IMR-90 (cell line): Measurements from ENCODE around the gene LZTFL1. TPM values are rescaled to one million over a fixed set of nuclear protein-coding genes. Genes with fewer than 3 reads are reported as not detected.

ENCODE experiments used
- ATAC-seq: fragments of 200-7000 bp; cut with Tn5 transposase; 2 replicates; pipeline ENCODE4 v1.9.1; 2020; ENCODE audit warnings: low read depth, mild to moderate bottlenecking, moderate library complexity
- BruUV-seq: library from RNA; stranded (reverse); fragments of 400-500 nt; replicated peaks from 2 replicates; lab custom pipeline; 2021; lab: Mats Ljungman, UMichigan
- CTCF ChIA-PET: fragments of 300-600 bp; formaldehyde crosslinking; extraction: SDS; loops from one replicate; lab custom pipeline; 2021; ENCODE audit warnings: antibody characterized with exemption; lab: Yijun Ruan, JAX
- POLR2A ChIA-PET: fragments of 300-600 bp; sonication (Branson Sonifier 250); formaldehyde crosslinking; loops from one replicate; lab custom pipeline; 2022; ENCODE audit warnings: antibody characterized with exemption; ENCODE audit not compliant: unreplicated experiment; lab: Charles Lee
- DNase-seq: peaks from one replicate; pipeline ENCODE4 v3.0.0; 2013
- H2AFZ ChIP-seq: replicated peaks from 2 replicates; pipeline ENCODE3; 2013; ENCODE audit warnings: low read length, mild to moderate bottlenecking; ENCODE audit not compliant: poor library complexity
- H2AK5ac ChIP-seq: 2 replicates; pipeline ENCODE4 v1.6.1; 2013; ENCODE audit warnings: low read depth, low read length, inconsistent platforms
- H2AK9ac ChIP-seq: replicated peaks from 2 replicates; pipeline ENCODE3; 2013; ENCODE audit warnings: mild to moderate bottlenecking, low read depth, low read length, moderate library complexity; ENCODE audit not compliant: poor library complexity
- H2BK120ac ChIP-seq: 2 replicates; pipeline ENCODE4 v1.6.1; 2013; ENCODE audit warnings: low read depth, low read length, inconsistent platforms
- H2BK15ac ChIP-seq: 3 replicates; pipeline ENCODE4 v1.6.1; 2013; ENCODE audit warnings: low read depth, low read length, inconsistent platforms
- H2BK20ac ChIP-seq: 2 replicates; pipeline ENCODE4 v1.6.1; 2013; ENCODE audit warnings: low read depth, mild to moderate bottlenecking, inconsistent platforms, low read length, moderate library complexity
- H2BK5ac ChIP-seq: 2 replicates; pipeline ENCODE4 v1.6.1; 2013; ENCODE audit warnings: mild to moderate bottlenecking, low read depth, low read length, inconsistent platforms; ENCODE audit not compliant: poor library complexity, severe bottlenecking
- H3K14ac ChIP-seq: replicated peaks from 2 replicates; pipeline ENCODE4 v1.6.1; 2013; ENCODE audit warnings: low read depth, low read length, inconsistent platforms
- H3K18ac ChIP-seq: 2 replicates; pipeline ENCODE4 v1.6.1; 2013; ENCODE audit warnings: low read depth, low read length, control low read depth
- H3K23ac ChIP-seq: 2 replicates; pipeline ENCODE4 v1.6.1; 2013; ENCODE audit warnings: low read depth, low read length, inconsistent platforms
- H3K27ac ChIP-seq: 2 replicates; pipeline ENCODE4 v1.5.1; 2013; ENCODE audit warnings: mild to moderate bottlenecking, control low read depth, low read length; ENCODE audit not compliant: insufficient read depth
- H3K27me3 ChIP-seq: 2 replicates; pipeline ENCODE4 v1.6.1; 2013; ENCODE audit warnings: low read length; ENCODE audit not compliant: control insufficient read depth, insufficient read depth
- H3K36me3 ChIP-seq: 2 replicates; pipeline ENCODE4 v1.6.1; 2013; ENCODE audit warnings: low read length, mixed read lengths; ENCODE audit not compliant: control insufficient read depth, insufficient read depth
- H3K4ac ChIP-seq: 2 replicates; pipeline ENCODE4 v1.6.1; 2013; ENCODE audit warnings: low read depth, low read length, inconsistent platforms
- H3K4me1 ChIP-seq: 2 replicates; pipeline ENCODE4 v1.6.1; 2013; ENCODE audit warnings: low read length, mixed read lengths; ENCODE audit not compliant: control insufficient read depth, insufficient read depth
- H3K4me2 ChIP-seq: 2 replicates; pipeline ENCODE4 v1.6.1; 2013; ENCODE audit warnings: low read depth, mild to moderate bottlenecking, control low read depth, low read length, moderate library complexity
- H3K4me3 ChIP-seq: 2 replicates; pipeline ENCODE4 v1.5.1; 2013; ENCODE audit warnings: low read depth, mild to moderate bottlenecking, control low read depth, low read length, moderate library complexity; ENCODE audit not compliant: insufficient read depth
- H3K56ac ChIP-seq: 2 replicates; pipeline ENCODE4 v1.6.1; 2013; ENCODE audit warnings: low read length, inconsistent platforms; ENCODE audit not compliant: insufficient read depth; ENCODE audit errors: extremely low read depth
- H3K79me1 ChIP-seq, 2 experiments: 2 replicates each; pipeline ENCODE4 v1.6.1; 2013; ENCODE audit warnings: low read length in 2 of 2, inconsistent platforms in 1 of 2, low read depth in 1 of 2
- H3K9ac ChIP-seq: 2 replicates; pipeline ENCODE4 v1.6.1; 2013; ENCODE audit warnings: low read depth, low read length, control low read depth
- H3K9me1 ChIP-seq: 2 replicates; pipeline ENCODE4 v1.6.1; 2013; ENCODE audit warnings: low read length, inconsistent platforms; ENCODE audit not compliant: insufficient read depth
- H3K9me3 ChIP-seq: 2 replicates; pipeline ENCODE4 v1.6.1; 2013; ENCODE audit warnings: low read length; ENCODE audit not compliant: control insufficient read depth, insufficient read depth
- H4K20me1 ChIP-seq: 2 replicates; pipeline ENCODE4 v1.6.1; 2013; ENCODE audit warnings: low read length, inconsistent platforms; ENCODE audit not compliant: insufficient read depth
- H4K5ac ChIP-seq: 2 replicates; pipeline ENCODE4 v1.6.1; 2013; ENCODE audit warnings: mild to moderate bottlenecking, low read depth, low read length, control low read depth
- H4K8ac ChIP-seq, 2 experiments: 2 replicates each; pipeline ENCODE4 v1.6.1; 2013; ENCODE audit warnings: low read depth in 2 of 2, low read length in 2 of 2, control low read depth in 1 of 2, inconsistent platforms in 1 of 2
- H4K91ac ChIP-seq: 2 replicates; pipeline ENCODE4 v1.6.1; 2013; ENCODE audit warnings: low read depth, low read length, inconsistent platforms; ENCODE audit not compliant: insufficient read depth
- BHLHE40 ChIP-seq: fragments of 150-350 bp; IDR thresholded peaks from 2 replicates; pipeline ENCODE4 v1.6.1; 2016; ENCODE audit warnings: mild to moderate bottlenecking, low read depth, low read length
- CHD1 ChIP-seq: IDR thresholded peaks from 2 replicates; pipeline ENCODE4 v1.6.1; 2012; ENCODE audit warnings: low read depth, low read length, improper control_type of control experiment
- MAFK ChIP-seq: IDR thresholded peaks from 2 replicates; pipeline ENCODE4 v1.6.1; 2012; ENCODE audit warnings: low read depth, low read length, improper control_type of control experiment
- MAZ ChIP-seq: IDR thresholded peaks from 2 replicates; pipeline ENCODE4 v1.6.1; 2012; ENCODE audit warnings: low read depth, mild to moderate bottlenecking, low read length, improper control_type of control experiment, moderate library complexity, borderline replicate concordance
- MXI1 ChIP-seq: IDR thresholded peaks from 2 replicates; pipeline ENCODE4 v1.6.1; 2012; ENCODE audit warnings: low read depth, mild to moderate bottlenecking, low read length, moderate library complexity, borderline replicate concordance
- NFE2L2 ChIP-seq: fragments of 150-350 bp; IDR thresholded peaks from 2 replicates; pipeline ENCODE4 v1.6.1; 2016; ENCODE audit warnings: low read depth, mild to moderate bottlenecking, low read length
- POLR2A ChIP-seq: IDR thresholded peaks from 2 replicates; pipeline ENCODE4 v1.6.1; 2012; ENCODE audit warnings: mild to moderate bottlenecking, low read depth, low read length
- RAD21 ChIP-seq: IDR thresholded peaks from 2 replicates; pipeline ENCODE4 v1.6.1; 2012; ENCODE audit warnings: low read length, improper control_type of control experiment
- SMC3 ChIP-seq: fragments of 150-350 bp; IDR thresholded peaks from 2 replicates; pipeline ENCODE4 v1.6.1; 2016; ENCODE audit warnings: low read depth, mild to moderate bottlenecking, antibody characterized with exemption, low read length, moderate library complexity
- WGBS, 2 experiments: methylation state at CpG; one replicate each; pipeline versions ENCODE4 v1.1.5 to v1.1.7; 2013; ENCODE audit warnings: missing lambda C conversion rate in 2 of 2; ENCODE audit not compliant: insufficient read length in 1 of 2; ENCODE audit errors: extremely low coverage in 2 of 2; 5-methylcytosine and 5-hydroxymethylcytosine counted together
- dilution Hi-C: fragments of 300-500 bp; cut with HindIII; formaldehyde crosslinking; loops from one replicate; pipeline ENCODE4 v1.14.3; 2018; ENCODE audit warnings: low sequenced_read_pairs; ENCODE audit not compliant: unreplicated experiment
- in situ Hi-C: fragments of 300-500 bp; cut with MboI; formaldehyde crosslinking; loops from 3 replicates; pipeline ENCODE4 v1.14.3; 2019; ENCODE audit warnings: low sequenced_read_pairs, inconsistent platforms, mixed read lengths
- intact Hi-C: fragments of 100-400 bp; cut with micrococcal nuclease; formaldehyde crosslinking; loops from 2 replicates; pipeline ENCODE4 v1.10.0; 2022
- polyA plus RNA-seq, 3 experiments: library from polyadenylated mRNA; depleted of rRNA; stranded (reverse); fragments of >200 nt; gene quantifications; 2 replicates each; pipeline ENCODE4 v1.2.3, GENCODE V29; 2012; ENCODE audit warnings: low replicate concordance in 1 of 3
- total RNA-seq: library from RNA; depleted of rRNA; stranded (reverse); fragments of >200 nt; gene quantifications from 2 replicates; pipeline ENCODE4 v1.2.3, GENCODE V29; 2012
- TF ChIP-seq, protein P1 (sequence below): fragments of 150-350 bp; IDR thresholded peaks from 2 replicates; pipeline ENCODE4 v1.6.1; 2016; ENCODE audit warnings: low read depth, mild to moderate bottlenecking, low read length, moderate library complexity, borderline replicate concordance

The LZTFL1 gene
- total and polyA plus RNA-seq, 2 of the 4 experiments (the other 2 are of a cell fraction): 10.3 to 10.4 TPM

DNA sequence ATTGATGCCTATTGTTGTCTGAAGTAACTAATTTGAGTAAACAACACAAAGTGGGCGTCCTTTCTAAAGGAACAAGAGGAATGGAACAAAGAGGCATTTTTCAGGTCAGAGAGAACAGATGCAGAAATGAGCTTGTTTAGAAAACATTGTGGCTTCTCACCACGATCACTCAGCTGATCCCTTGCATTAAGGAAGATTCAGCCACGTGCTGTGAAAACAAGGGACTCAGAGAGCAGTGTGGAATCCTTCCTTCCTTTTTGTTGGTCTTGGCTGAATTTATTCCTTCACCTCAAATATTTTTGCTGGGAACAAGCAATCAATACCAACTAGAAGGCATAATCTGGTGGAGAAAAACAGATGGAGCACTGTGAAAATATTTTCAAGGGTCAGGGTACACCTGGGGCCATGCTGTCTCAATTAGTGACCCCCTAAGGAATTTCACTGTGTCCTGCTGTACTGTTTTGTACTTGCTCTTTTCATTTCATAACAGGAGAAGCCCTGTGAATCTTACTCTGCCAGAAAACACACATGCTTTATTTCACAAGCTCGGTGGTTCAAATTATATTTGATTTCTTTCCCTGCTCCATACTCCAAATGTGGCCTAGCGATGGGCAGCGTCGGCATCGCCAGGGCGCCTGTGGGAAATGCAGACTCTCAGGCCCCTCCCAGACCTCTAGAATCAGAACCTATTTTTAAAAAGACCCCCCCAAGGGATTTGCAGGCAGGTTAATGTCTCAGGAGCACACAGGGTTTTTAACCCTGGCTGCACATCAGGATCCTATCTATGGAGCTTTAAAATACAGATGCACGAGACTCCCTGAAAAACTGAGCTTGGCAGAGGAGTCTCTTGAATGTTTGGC, 34.0 kb downstream of the LZTFL1 start:
- Histone ChIP-seq H4K20me1 (no peaks in the 10 kb centered on the region), H4K91ac (no peak overlapping the region), H3K4me3 (no peak overlapping the region), H2AK9ac (no peak overlapping the region), H4K5ac (no peak overlapping the region), H2AK5ac (no peak overlapping the region), H3K9me3 (no peaks in the 10 kb centered on the region), H3K14ac (no peak overlapping the region), H4K8ac (no peak overlapping the region), H3K9ac (no peak overlapping the region), H2BK5ac (no peak overlapping the region), H3K9me1 (no peaks in the 10 kb centered on the region), H2BK15ac (no peak overlapping the region), H3K4ac (no peak overlapping the region), H3K27ac (no peak overlapping the region), H3K18ac (no peak overlapping the region), H3K36me3 (no peaks in the 10 kb centered on the region), H2AFZ (no peak overlapping the region), H3K79me1 (no peaks in the 10 kb centered on the region), H3K4me1 (no peaks in the 10 kb centered on the region), H3K56ac (no peak overlapping the region), H2BK120ac (no peak overlapping the region), H3K27me3 (peaks cover 17% of the 10 kb centered on the region), H3K4me2 (no peak overlapping the region), H3K23ac (no peak overlapping the region), H2BK20ac (no peak overlapping the region)
- DNase-seq (no peak), ATAC-seq (no peak)
- in situ Hi-C loops (no loop called here), dilution Hi-C loops (no loop called here), intact Hi-C loops (no loop called here)
- CTCF ChIA-PET: no interaction called here
- BruUV-seq: no TSS peak
- 83% methylated on average over 5 of the region's 10 CpGs; no CpG with 5 or more reads in 1 of the 2 experiments for WGBS, 2 experiments
- TF ChIP-seq, protein P1, sequence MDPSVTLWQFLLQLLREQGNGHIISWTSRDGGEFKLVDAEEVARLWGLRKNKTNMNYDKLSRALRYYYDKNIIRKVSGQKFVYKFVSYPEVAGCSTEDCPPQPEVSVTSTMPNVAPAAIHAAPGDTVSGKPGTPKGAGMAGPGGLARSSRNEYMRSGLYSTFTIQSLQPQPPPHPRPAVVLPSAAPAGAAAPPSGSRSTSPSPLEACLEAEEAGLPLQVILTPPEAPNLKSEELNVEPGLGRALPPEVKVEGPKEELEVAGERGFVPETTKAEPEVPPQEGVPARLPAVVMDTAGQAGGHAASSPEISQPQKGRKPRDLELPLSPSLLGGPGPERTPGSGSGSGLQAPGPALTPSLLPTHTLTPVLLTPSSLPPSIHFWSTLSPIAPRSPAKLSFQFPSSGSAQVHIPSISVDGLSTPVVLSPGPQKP: no peak
- no peak for TF ChIP-seq MAZ
- no peak for TF ChIP-seq SMC3
- TF ChIP-seq MXI1: no peak
- no peak for TF ChIP-seq MAFK
- TF ChIP-seq RAD21: no peak
- TF ChIP-seq BHLHE40: no peak
- no peak for TF ChIP-seq NFE2L2
- TF ChIP-seq CHD1: no peak
- TF ChIP-seq POLR2A: no peak
- POLR2A ChIA-PET: no interaction called here
